Heart left ventricle (tissue), 16 donors: ENCODE data around the gene PIK3C2A. TPM values are rescaled to one million over a fixed set of nuclear protein-coding genes. Genes with fewer than 3 reads are reported as not detected.

Experiments
- ATAC-seq, 4 donors: fragments of 200-7000 bp; cut with Tn5 transposase; one replicate each; pipeline ENCODE4 v1.9.1; 2020 to 2022; ENCODE audit warnings: moderate library complexity in 4 of 4, mild to moderate bottlenecking in 3 of 4, moderate number of reproducible peaks in 1 of 4
- DNase-seq, 5 donors: peaks; one replicate each; pipeline ENCODE4 v3.0.0-alpha.2; 2020
- H3K27ac ChIP-seq, 12 donors: fragments of 200-600 bp; sonication (generic) in 4 of 12; one replicate each; pipeline versions ENCODE4 v1.5.0 to v1.8.0; 2016 to 2022; ENCODE audit warnings: mild to moderate bottlenecking in 2 of 12
- H3K27me3 ChIP-seq, 9 donors: fragments of 200-600 bp; sonication (generic) in 2 of 9; one replicate each; pipeline versions ENCODE4 v1.5.1 to v1.8.0; 2016 to 2022; ENCODE audit warnings: mild to moderate bottlenecking in 3 of 9
- H3K36me3 ChIP-seq, 9 donors: fragments of 200-600 bp; sonication (generic) in 2 of 9; one replicate each; pipeline versions ENCODE4 v1.5.0 to v1.8.0; 2018 to 2022; ENCODE audit warnings: mild to moderate bottlenecking in 2 of 9
- H3K4me1 ChIP-seq, 12 donors: fragments of 200-600 bp; sonication (generic) in 4 of 12; one replicate each; pipeline versions ENCODE4 v1.5.0 to v1.8.0; 2016 to 2022; ENCODE audit warnings: mild to moderate bottlenecking in 3 of 12
- H3K4me3 ChIP-seq, 12 donors: fragments of 200-600 bp; sonication (generic) in 4 of 12; one replicate each; pipeline versions ENCODE4 v1.5.0 to v1.8.0; 2017 to 2022; ENCODE audit warnings: mild to moderate bottlenecking in 9 of 12, moderate library complexity in 4 of 12
- H3K9me3 ChIP-seq, 12 donors: fragments of 200-600 bp; sonication (generic) in 4 of 12; one replicate each; pipeline versions ENCODE4 v1.5.0 to v1.8.0; 2016 to 2022; ENCODE audit warnings: mild to moderate bottlenecking in 1 of 12
- POLR2A ChIP-seq, 2 donors: fragments of 450-650 bp; IDR thresholded peaks; one replicate each; pipeline ENCODE4 v1.6.1; 2017; ENCODE audit warnings: antibody characterized with exemption in 2 of 2, mild to moderate bottlenecking in 2 of 2, moderate library complexity in 2 of 2
- WGBS, 4 donors: extraction: QIAGEN DNeasy Blood & Tissue Kit in 2 of 4; methylation state at CpG; one replicate each; pipeline versions ENCODE4 v1.1.5 to v1.1.7; 2013 to 2018; 5-methylcytosine and 5-hydroxymethylcytosine counted together
- intact Hi-C, 10 donors: fragments of 100-400 bp; cut with DNase I; formaldehyde crosslinking; loops; one replicate each; pipeline versions ENCODE4 v1.11.1 to v1.14.2; 2022
- polyA plus RNA-seq, 2 donors: library from polyadenylated mRNA; stranded (reverse); fragments of 200-250 nt; gene quantifications; one replicate each; pipeline ENCODE4 v1.2.3, GENCODE V29; 2013
- total RNA-seq, 9 donors: library from RNA; depleted of rRNA in 2 of 9; stranded (reverse); fragments of >200 nt in 2 of 9; fragmentation: NEBNext Ultra II Directional in 3 of 9; extraction: Animal tissue kit (Norgen Biotek cat#: 25700) in 3 of 9; gene quantifications; one replicate each; pipeline versions ENCODE4 v1.1.0 to v1.2.4, GENCODE V29; 2016 to 2023
- TF ChIP-seq, protein P1 (sequence below), 12 donors: fragments of 200-600 bp; sonication (generic) in 4 of 12; IDR thresholded peaks; one replicate each; pipeline versions ENCODE4 v1.5.0 to v1.8.0; 2018 to 2022; ENCODE audit warnings: antibody characterized with exemption in 12 of 12, mild to moderate bottlenecking in 5 of 12
- donor health status: ischemic (EF 13 %, LVEDD 7.1; RV severe dilation, severe dysfunction).
- donor health status: healthy with polysubstance abuse.
- donor health status: DM: no; HTN: yes; CAD: no.
- donor health status: DM: no; HTN: no; CAD: no.
- donor health status: ischemic (EF 25% LVEDD 6.9; RV normal size, moderate dysfunction).
- donor health status: ischemic (EF 25% LVEDD 5.7; RV mildly dilated, moderate dysfunction).
- donor health status: healthy.
- donor health status: DM: yes; HTN: yes; CAD: no.
- donor health status: ischemic (EF 35%, LVEDD 5.7; RV mildly dilated, moderate dysfunction).
- donor health status: nonischemic (EF 11% LVEDD 7.7; RV severe dilation, severe dysfunction).
- donor health status: DM: yes; HTN: yes; CAD: no.
- donor health status: PGD.
- donor health status: ischemic (EF 29% LVEDD 5.4; RV normal size, mild dysfunction).
- donor health status: nonischemic (EF 23%, LVEDD 6.1; RV moderate dilation, normal function).

PIK3C2A gene
- total and polyA plus RNA-seq, 11 donors: 9.8 to 52.2 (median 34.6) TPM

DNA sequence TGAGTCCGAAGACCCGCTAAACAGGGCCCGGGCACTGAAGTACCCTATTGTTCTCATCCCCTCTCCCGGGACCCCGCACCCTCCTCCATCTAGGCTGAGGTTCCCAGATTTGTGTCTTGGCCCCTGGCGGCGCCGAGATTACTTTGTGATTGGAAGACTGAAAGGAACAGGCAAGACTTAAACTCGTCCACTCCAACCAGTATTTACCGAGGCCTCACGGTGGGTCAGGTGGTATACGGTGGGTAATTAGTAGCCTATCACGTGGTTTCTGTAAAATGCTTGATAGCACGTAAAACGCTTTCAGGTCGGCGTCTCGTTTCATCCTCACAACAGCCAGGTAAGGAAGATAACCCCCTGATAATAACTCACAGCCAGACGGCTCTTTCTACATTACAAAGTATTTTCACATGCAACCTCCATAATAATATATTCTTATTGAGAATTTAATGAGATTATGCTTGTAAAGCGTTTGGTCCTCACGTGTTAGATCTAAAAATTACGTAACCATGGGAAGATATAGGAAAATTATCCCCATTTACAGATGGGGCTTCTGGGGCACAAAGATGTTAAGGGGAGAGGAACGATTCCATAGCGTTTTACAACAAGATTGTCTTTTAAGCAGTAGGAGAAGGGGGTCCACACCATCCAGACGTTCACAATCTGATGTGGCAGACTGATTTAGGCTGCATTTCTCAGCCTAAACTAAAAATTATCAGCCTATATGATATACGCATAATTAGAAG lies 642 bp upstream of the PIK3C2A start:
- H3K9me3 ChIP-seq: no peaks in the 10 kb centered on the region
- TF ChIP-seq, protein P1, sequence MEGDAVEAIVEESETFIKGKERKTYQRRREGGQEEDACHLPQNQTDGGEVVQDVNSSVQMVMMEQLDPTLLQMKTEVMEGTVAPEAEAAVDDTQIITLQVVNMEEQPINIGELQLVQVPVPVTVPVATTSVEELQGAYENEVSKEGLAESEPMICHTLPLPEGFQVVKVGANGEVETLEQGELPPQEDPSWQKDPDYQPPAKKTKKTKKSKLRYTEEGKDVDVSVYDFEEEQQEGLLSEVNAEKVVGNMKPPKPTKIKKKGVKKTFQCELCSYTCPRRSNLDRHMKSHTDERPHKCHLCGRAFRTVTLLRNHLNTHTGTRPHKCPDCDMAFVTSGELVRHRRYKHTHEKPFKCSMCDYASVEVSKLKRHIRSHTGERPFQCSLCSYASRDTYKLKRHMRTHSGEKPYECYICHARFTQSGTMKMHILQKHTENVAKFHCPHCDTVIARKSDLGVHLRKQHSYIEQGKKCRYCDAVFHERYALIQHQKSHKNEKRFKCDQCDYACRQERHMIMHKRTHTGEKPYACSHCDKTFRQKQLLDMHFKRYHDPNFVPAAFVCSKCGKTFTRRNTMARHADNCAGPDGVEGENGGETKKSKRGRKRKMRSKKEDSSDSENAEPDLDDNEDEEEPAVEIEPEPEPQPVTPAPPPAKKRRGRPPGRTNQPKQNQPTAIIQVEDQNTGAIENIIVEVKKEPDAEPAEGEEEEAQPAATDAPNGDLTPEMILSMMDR (IDR thresholded peaks at IDR 0.05): no peak
- no peak for TF ChIP-seq POLR2A (IDR thresholded peaks at IDR 0.05)
- intact Hi-C loops: loop anchor here in 6 of 10 donors (2.0 to 10.0 kb wide), 9 partner anchors 44 to 144 kb away; partner anchors contain the start of genes RPS13 (in 2 of the 6), NCR3LG1 (in 1 of the 6) and NUCB2 (in 1 of the 6)
- WGBS, 4 donors: 2 to 4% (median 3%) methylated on average over 22 to 26 of the region's 26 CpGs
- H3K4me3 ChIP-seq: peak overlapping the region; percentile 61 to 98 (median 86)
- peak overlapping the region; percentile 84 to 99 (median 96) for H3K27ac ChIP-seq
- H3K27me3 ChIP-seq: no peaks in the 10 kb centered on the region
- peaks cover 0 to 53% (median 30%) of the 10 kb centered on the region in 12 donors for H3K4me1 ChIP-seq
- no peak for DNase-seq
- peak; percentile 14 to 53 (median 48) for ATAC-seq
- peaks cover 0 to 8% (median 3%) of the 10 kb centered on the region in 9 donors for H3K36me3 ChIP-seq

DNA sequence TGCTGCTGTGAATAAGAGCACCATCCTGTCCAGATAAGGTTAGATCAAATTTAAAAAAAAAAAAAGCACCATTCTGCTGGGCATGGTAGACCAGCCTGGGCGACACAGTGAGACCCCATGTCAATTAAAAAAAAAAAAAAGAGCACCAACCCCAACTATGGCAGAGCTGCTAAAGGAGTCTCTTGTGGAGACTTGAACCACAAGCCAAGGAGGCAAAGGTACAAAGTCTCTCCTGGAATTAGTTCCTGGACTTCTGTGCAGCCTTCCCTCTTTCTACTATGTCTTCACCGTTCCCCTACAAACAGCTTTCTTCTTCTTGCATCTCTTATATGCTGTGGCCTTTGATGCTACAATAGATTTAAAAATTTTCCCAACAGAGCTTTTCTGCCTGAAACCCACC lies 1.3 kb downstream of the PIK3C2A start:
- Histone ChIP-seq H3K27ac (peak overlapping the region in 9 of 12 donors; percentile 93 to 99 (median 96)), H3K36me3 (peaks cover 0 to 21% (median 3%) of the 10 kb centered on the region in 9 donors), H3K9me3 (no peaks in the 10 kb centered on the region), H3K27me3 (no peaks in the 10 kb centered on the region), H3K4me3 (peak overlapping the region in 11 of 12 donors; percentile 61 to 98 (median 91)), H3K4me1 (peaks cover 0 to 49% (median 30%) of the 10 kb centered on the region in 12 donors)
- no peak for TF ChIP-seq POLR2A (IDR thresholded peaks at IDR 0.05)
- TF ChIP-seq, protein P1 (IDR thresholded peaks at IDR 0.05): no peak
- WGBS, 4 donors: 54 to 62% (median 58%) methylated on average over 2 of the region's 2 CpGs
- ATAC-seq (no peak), DNase-seq (no peak)
- intact Hi-C loops: loop anchor here in 5 of 10 donors (5.0 to 10.0 kb wide), 8 partner anchors 49 to 146 kb away; partner anchors contain the start of genes RPS13 (in 2 of the 5), NCR3LG1 (in 1 of the 5) and NUCB2 (in 1 of the 5)

DNA sequence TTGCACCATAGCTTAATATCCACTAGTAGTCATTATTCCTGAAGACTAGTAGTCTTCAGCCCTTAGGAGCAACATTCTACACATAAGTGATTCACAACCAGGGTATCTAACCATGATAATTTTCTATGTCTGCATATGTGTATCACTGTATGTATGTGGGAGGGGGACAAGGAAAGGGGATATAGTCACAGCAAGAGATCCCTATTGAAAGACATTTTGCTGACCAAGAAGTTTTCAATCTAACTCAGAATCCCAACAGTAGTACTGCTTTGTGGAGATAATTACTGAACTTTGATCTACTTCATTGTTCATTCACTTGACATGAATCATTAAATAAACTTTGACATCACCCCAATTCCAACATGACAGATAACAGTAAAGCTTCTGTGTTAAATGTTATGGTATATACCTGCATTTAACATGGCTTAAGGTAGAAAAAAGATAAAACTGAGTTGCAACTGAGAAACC lies 10.3 kb downstream of the PIK3C2A start:
- DNase-seq (no peak), ATAC-seq (no peak)
- no peaks in the 10 kb centered on the region for H3K9me3 ChIP-seq
- H3K4me3 ChIP-seq: no peak overlapping the region
- peaks cover 0 to 6% (median under 1%) of the 10 kb centered on the region in 12 donors for H3K4me1 ChIP-seq
- peaks cover 0 to 26% (median 16%) of the 10 kb centered on the region in 9 donors for H3K36me3 ChIP-seq
- intact Hi-C loops: no loop called here
- H3K27me3 ChIP-seq: no peaks in the 10 kb centered on the region
- no peak for TF ChIP-seq POLR2A (IDR thresholded peaks at IDR 0.05)
- TF ChIP-seq, protein P1 (IDR thresholded peaks at IDR 0.05): no peak
- H3K27ac ChIP-seq: no peak overlapping the region

DNA sequence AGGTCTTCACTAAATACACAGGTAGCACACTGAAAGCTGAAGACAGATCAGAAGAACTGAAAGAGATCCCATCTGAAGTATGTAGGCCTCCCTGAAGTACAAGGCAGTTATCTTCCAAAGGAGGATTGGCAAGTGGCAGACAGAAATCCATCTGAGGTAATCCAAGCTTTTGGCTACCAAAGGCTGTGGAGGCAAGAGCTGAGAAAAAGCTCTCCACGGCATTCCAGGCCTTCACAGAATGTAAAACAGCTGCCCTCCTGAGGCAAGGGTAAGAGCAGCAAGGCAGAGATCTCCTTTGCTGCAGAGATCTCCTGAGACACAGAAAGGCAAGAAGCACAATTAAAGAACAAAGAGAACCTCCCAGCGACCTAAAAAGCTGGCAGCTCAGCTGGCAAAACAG lies 19.1 kb downstream of the PIK3C2A start:
- H3K27ac ChIP-seq: no peak overlapping the region
- 66 to 83% (median 77%) methylated on average over 2 of the region's 2 CpGs for WGBS, 4 donors

More for the DNA sequence above, 19.1 kb downstream of the PIK3C2A start:
- TF ChIP-seq, protein P1 (IDR thresholded peaks at IDR 0.05): no peak
- TF ChIP-seq POLR2A (IDR thresholded peaks at IDR 0.05): no peak
- DNase-seq: no peak
- Histone ChIP-seq H3K4me3 (no peak overlapping the region), H3K36me3 (peaks cover 0 to 47% (median 18%) of the 10 kb centered on the region in 9 donors), H3K27me3 (no peaks in the 10 kb centered on the region), H3K4me1 (peaks cover 0 to 12% (median 0%) of the 10 kb centered on the region in 12 donors), H3K9me3 (no peaks in the 10 kb centered on the region)
- intact Hi-C loops: no loop called here
- ATAC-seq: peak in 1 of 4 donors; percentile 13
